ENCODE results near the gene GABARAP. TPM values are rescaled to one million over a fixed set of nuclear protein-coding genes. Genes with fewer than 3 reads are reported as not detected.

GABARAP gene
- total and polyA plus RNA-seq, 2 of the 13 experiments (the other 11 are each of a cell fraction or from before 2014, with no cell fraction given), result 161 to 310 TPM

DNA sequence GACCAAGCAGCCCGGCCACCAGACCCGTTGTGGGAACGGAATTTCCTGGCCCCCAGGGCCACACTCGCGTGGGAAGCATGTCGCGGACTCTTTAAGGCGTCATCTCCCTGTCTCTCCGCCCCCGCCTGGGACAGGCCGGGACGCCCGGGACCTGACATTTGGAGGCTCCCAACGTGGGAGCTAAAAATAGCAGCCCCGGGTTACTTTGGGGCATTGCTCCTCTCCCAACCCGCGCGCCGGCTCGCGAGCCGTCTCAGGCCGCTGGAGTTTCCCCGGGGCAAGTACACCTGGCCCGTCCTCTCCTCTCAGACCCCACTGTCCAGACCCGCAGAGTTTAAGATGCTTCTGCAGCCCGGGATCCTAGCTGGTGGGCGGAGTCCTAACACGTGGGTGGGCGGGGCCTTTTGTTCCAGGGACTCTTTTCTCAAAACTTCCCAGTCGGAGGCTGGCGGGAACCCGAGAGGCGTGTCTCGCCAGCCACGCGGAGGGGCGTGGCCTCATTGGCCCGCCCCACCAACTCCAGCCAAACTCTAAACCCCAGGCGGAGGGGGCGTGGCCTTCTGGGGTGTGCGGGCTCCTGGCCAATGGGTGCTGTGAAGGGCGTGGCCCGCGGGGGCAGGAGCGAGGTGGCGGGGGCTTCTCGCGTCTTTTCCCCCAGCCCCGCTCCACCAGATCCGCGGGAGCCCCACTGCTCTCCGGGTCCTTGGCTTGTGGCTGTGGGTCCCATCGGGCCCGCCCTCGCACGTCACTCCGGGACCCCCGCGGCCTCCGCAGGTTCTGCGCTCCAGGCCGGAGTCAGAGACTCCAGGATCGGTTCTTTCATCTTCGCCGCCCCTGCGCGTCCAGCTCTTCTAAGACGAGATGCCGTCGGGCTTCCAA lies 39.1 kb upstream of the GABARAP start, which contains the start of gene SLC2A4 (continued):
- no peak for TF ChIP-seq AHDC1 (CRISPR knock-in tag; IDR thresholded peaks at IDR 0.05; ENCODE audit: borderline replicate concordance)
- TF ChIP-seq CREB1 (IDR thresholded peaks at IDR 0.05), result peak; percentile 27; the same call in 1 of the 2 replicates
- 0 out of 2 replicates have a peak, but pooled peaks have one; percentile 27 for TF ChIP-seq CREB1 (CRISPR knock-in tag; IDR thresholded peaks at IDR 0.05)
- TF ChIP-seq, protein P1, sequence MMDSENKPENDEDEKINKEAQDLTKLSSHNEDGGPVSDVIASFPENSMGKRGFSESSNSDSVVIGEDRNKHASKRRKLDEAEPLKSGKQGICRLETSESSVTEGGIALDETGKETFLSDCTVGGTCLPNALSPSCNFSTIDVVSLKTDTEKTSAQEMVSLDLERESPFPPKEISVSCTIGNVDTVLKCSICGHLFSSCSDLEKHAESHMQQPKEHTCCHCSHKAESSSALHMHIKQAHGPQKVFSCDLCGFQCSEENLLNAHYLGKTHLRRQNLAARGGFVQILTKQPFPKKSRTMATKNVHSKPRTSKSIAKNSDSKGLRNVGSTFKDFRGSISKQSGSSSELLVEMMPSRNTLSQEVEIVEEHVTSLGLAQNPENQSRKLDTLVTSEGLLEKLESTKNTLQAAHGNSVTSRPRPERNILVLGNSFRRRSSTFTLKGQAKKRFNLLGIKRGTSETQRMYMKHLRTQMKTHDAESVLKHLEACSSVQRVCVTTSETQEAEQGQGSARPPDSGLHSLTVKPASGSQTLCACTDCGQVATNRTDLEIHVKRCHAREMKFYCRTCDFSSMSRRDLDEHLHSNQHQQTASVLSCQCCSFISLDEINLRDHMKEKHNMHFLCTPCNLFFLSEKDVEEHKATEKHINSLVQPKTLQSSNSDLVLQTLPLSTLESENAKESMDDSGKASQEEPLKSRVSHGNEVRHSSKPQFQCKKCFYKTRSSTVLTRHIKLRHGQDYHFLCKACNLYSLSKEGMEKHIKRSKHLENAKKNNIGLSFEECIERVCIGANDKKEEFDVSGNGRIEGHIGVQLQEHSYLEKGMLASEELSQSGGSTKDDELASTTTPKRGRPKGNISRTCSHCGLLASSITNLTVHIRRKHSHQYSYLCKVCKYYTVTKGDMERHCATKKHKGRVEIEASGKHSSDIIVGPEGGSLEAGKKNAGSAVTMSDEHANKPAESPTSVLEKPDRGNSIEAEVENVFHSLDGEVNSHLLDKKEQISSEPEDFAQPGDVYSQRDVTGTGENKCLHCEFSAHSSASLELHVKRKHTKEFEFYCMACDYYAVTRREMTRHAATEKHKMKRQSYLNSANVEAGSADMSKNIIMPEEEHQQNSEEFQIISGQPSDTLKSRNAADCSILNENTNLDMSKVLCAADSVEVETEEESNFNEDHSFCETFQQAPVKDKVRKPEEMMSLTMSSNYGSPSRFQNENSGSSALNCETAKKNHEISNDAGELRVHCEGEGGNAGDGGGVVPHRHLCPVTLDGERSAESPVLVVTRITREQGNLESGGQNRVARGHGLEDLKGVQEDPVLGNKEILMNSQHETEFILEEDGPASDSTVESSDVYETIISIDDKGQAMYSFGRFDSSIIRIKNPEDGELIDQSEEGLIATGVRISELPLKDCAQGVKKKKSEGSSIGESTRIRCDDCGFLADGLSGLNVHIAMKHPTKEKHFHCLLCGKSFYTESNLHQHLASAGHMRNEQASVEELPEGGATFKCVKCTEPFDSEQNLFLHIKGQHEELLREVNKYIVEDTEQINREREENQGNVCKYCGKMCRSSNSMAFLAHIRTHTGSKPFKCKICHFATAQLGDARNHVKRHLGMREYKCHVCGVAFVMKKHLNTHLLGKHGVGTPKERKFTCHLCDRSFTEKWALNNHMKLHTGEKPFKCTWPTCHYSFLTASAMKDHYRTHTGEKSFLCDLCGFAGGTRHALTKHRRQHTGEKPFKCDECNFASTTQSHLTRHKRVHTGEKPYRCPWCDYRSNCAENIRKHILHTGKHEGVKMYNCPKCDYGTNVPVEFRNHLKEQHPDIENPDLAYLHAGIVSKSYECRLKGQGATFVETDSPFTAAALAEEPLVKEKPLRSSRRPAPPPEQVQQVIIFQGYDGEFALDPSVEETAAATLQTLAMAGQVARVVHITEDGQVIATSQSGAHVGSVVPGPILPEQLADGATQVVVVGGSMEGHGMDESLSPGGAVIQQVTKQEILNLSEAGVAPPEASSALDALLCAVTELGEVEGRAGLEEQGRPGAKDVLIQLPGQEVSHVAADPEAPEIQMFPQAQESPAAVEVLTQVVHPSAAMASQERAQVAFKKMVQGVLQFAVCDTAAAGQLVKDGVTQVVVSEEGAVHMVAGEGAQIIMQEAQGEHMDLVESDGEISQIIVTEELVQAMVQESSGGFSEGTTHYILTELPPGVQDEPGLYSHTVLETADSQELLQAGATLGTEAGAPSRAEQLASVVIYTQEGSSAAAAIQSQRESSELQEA (CRISPR knock-in tag; IDR thresholded peaks at IDR 0.05; ENCODE audit: not compliant biosample characterization), result no peak
- no peak for TF ChIP-seq ONECUT2 (CRISPR knock-in tag; IDR thresholded peaks at IDR 0.05)
- no peak; the same call in 1 of the 2 replicates for TF ChIP-seq ZNF589 (CRISPR knock-in tag; conservative IDR thresholded peaks at IDR 0.05)
- peak; percentile 5; the same call in 1 of the 2 replicates for TF ChIP-seq ZNF468 (CRISPR knock-in tag; IDR thresholded peaks at IDR 0.05)
- no peak for TF ChIP-seq ZNF264 (CRISPR knock-in tag; IDR thresholded peaks at IDR 0.05)
- TF ChIP-seq CC2D1A (CRISPR knock-in tag; IDR thresholded peaks at IDR 0.05), result no peak
